Endothelial cell of umbilical vein (primary cell): ENCODE data around the gene LCN2. TPM values are rescaled to one million over a fixed set of nuclear protein-coding genes. Genes with fewer than 3 reads are reported as not detected.

Experiments used
- BruUV-seq: library from RNA; stranded (reverse); fragments of 400-500 nt; replicated peaks from 2 replicates; lab custom pipeline; 2021; lab: Mats Ljungman, UMichigan
- CTCF ChIA-PET: fragments of 300-600, 350-600 bp; sonication (Branson Sonifier 250); formaldehyde crosslinking; loops from one replicate; lab custom pipeline; 2021; ENCODE audit warnings: antibody characterized with exemption, inconsistent platforms; lab: Charles Lee
- POLR2A ChIA-PET: fragments of 300-600, 350-600 bp; sonication (Branson Sonifier 250); formaldehyde crosslinking; loops from one replicate; lab custom pipeline; 2021; ENCODE audit warnings: antibody characterized with exemption, inconsistent platforms; lab: Charles Lee
- DNase-seq: peaks from one replicate; pipeline ENCODE4 v3.0.0-alpha.2; 2011; ENCODE audit warnings: low read depth, low spot score
- FAIRE-seq: peaks from 2 replicates; lab custom pipeline; 2011; peaks lifted over from hg19 to GRCh38; lab: Jason Lieb, UNC
- H2AFZ ChIP-seq: 2 replicates; pipeline ENCODE4 v1.6.0; 2012; ENCODE audit warnings: low read depth, low read length, control low read depth, inconsistent platforms
- H3K27ac ChIP-seq: 2 replicates; pipeline ENCODE4 v1.5.1; 2011; ENCODE audit warnings: low read depth, mild to moderate bottlenecking, control low read depth, low read length, moderate library complexity; ENCODE audit not compliant: insufficient read depth
- H3K27me3 ChIP-seq, 2 experiments: 2 replicates each; pipeline versions ENCODE4 v1.6.0 to v1.6.1; 2011; ENCODE audit warnings: low read length in 2 of 2, mixed read lengths in 1 of 2; ENCODE audit not compliant: control insufficient read depth in 2 of 2, insufficient read depth in 2 of 2
- H3K36me3 ChIP-seq, 2 experiments: 2 replicates in 1 of 2; 3 replicates in 1 of 2; pipeline ENCODE4 v1.5.1; 2011; ENCODE audit warnings: low read length in 2 of 2, mild to moderate bottlenecking in 1 of 2, moderate library complexity in 1 of 2; ENCODE audit not compliant: control insufficient read depth in 2 of 2, insufficient read depth in 2 of 2; ENCODE audit errors: extremely low read depth in 1 of 2
- H3K4me1 ChIP-seq: 3 replicates; pipeline ENCODE4 v1.5.1; 2011; ENCODE audit warnings: mild to moderate bottlenecking, low read length; ENCODE audit not compliant: control insufficient read depth, insufficient read depth; ENCODE audit errors: extremely low read depth
- H3K4me2 ChIP-seq: 2 replicates; pipeline ENCODE4 v1.6.1; 2011; ENCODE audit warnings: low read length, control low read depth, mixed read lengths; ENCODE audit not compliant: insufficient read depth
- H3K4me3 ChIP-seq, 3 experiments: fragments of 200-600 bp in 1 of 3; sonication (generic), shearing (Covaris generic) in 1 of 3; replicated peaks in 1 of 3; 2 replicates each; pipeline ENCODE4 v1.5.1; 2011 to 2016; ENCODE audit warnings: control low read depth in 3 of 3, low read length in 3 of 3, mild to moderate bottlenecking in 2 of 3, inconsistent platforms in 1 of 3, low read depth in 1 of 3, moderate library complexity in 1 of 3; ENCODE audit not compliant: insufficient read depth in 1 of 3
- H3K79me2 ChIP-seq: 2 replicates; pipeline ENCODE4 v1.6.0; 2012; ENCODE audit warnings: low read length, inconsistent platforms; ENCODE audit not compliant: control insufficient read depth, insufficient read depth
- H3K9ac ChIP-seq: replicated peaks from 2 replicates; pipeline ENCODE3; 2011; ENCODE audit warnings: low read length, control low read depth; ENCODE audit not compliant: insufficient read depth; ENCODE audit errors: extremely low read depth
- H3K9me1 ChIP-seq: replicated peaks from 3 replicates; pipeline ENCODE4 v1.6.0; 2011; ENCODE audit warnings: mild to moderate bottlenecking, low read length; ENCODE audit not compliant: control insufficient read depth, insufficient read depth; ENCODE audit errors: extremely low read depth
- H3K9me3 ChIP-seq: replicated peaks from 2 replicates; pipeline ENCODE4 v1.5.1; 2012; ENCODE audit warnings: low read length, inconsistent platforms; ENCODE audit not compliant: control insufficient read depth, insufficient read depth
- H4K20me1 ChIP-seq: replicated peaks from 2 replicates; pipeline ENCODE3; 2011; ENCODE audit warnings: mild to moderate bottlenecking, low read length; ENCODE audit not compliant: control insufficient read depth, insufficient read depth; ENCODE audit errors: extremely low read depth
- CTCF ChIP-seq, 2 donors: IDR thresholded peaks; 1 replicate in 1 of 2; 2 replicates in 1 of 2; pipeline ENCODE4 v1.5.1; 2011; ENCODE audit warnings: low read length in 2 of 2, mild to moderate bottlenecking in 2 of 2, moderate library complexity in 2 of 2, control low read depth in 1 of 2, inconsistent platforms in 1 of 2, low read depth in 1 of 2; ENCODE audit not compliant: insufficient read depth in 1 of 2; ENCODE audit errors: extremely low read depth in 1 of 2
- EZH2 ChIP-seq: IDR thresholded peaks from 2 replicates; pipeline ENCODE4 v1.6.1; 2012; ENCODE audit warnings: borderline replicate concordance, low read depth, mild to moderate bottlenecking, moderate library complexity, low read length, inconsistent platforms; ENCODE audit not compliant: severe bottlenecking
- FOS ChIP-seq: IDR thresholded peaks from 2 replicates; pipeline ENCODE4 v1.6.1; 2011; ENCODE audit warnings: mild to moderate bottlenecking, low read length, moderate library complexity, borderline replicate concordance; ENCODE audit not compliant: insufficient read depth
- GATA2 ChIP-seq: IDR thresholded peaks from 2 replicates; pipeline ENCODE4 v1.7.0; 2011; ENCODE audit warnings: low read depth, mild to moderate bottlenecking, moderate library complexity, mixed read lengths, low read length; ENCODE audit not compliant: insufficient read length, insufficient read depth
- JUN ChIP-seq: IDR thresholded peaks from 2 replicates; pipeline ENCODE4 v1.6.1; 2011; ENCODE audit warnings: borderline replicate concordance, low read depth; ENCODE audit not compliant: insufficient read length, insufficient read depth
- MAX ChIP-seq: IDR thresholded peaks from 2 replicates; pipeline ENCODE4 v1.6.1; 2011; ENCODE audit not compliant: insufficient read depth, insufficient read length
- MYC ChIP-seq: IDR thresholded peaks from one replicate; pipeline ENCODE4 v1.6.1; 2011; ENCODE audit warnings: mild to moderate bottlenecking, low read depth, low read length
- POLR2A ChIP-seq: IDR thresholded peaks from 2 replicates; pipeline ENCODE4 v1.6.1; 2012; ENCODE audit warnings: low read depth, mild to moderate bottlenecking, control low read depth, low read length
- POLR2AphosphoS5 ChIP-seq: IDR thresholded peaks from 2 replicates; pipeline ENCODE4 v1.6.1; 2012; ENCODE audit warnings: low read depth, mild to moderate bottlenecking, control low read depth, low read length, moderate library complexity; ENCODE audit not compliant: insufficient read depth
- dilution Hi-C: fragments of 300-500 bp; cut with MboI; formaldehyde crosslinking; loops from one replicate; pipeline ENCODE4 v1.15.0; 2019; ENCODE audit warnings: low sequenced_read_pairs; ENCODE audit not compliant: extremely low pct_ligation_motif_present
- intact Hi-C: fragments of 100-400 bp; cut with micrococcal nuclease; formaldehyde crosslinking; loops from one replicate; pipeline ENCODE4 v1.10.0; 2022
- polyA plus RNA-seq, 4 experiments: library from polyadenylated mRNA; depleted of rRNA in 3 of 4; stranded (reverse) in 3 of 4; unstranded in 1 of 4; fragments of >200 nt; gene quantifications; 2 replicates each; pipeline versions ENCODE4 v1.2.1 to v1.2.3, GENCODE V29; 2011 to 2012; ENCODE audit warnings: missing spikeins in 1 of 4
- total RNA-seq: library from RNA; stranded (reverse); gene quantifications from 2 replicates; pipeline ENCODE4 v1.2.3, GENCODE V29; 2021

LCN2 gene
- total and polyA plus RNA-seq, 2 donors (not counting 3 experiments of a cell fraction or from before 2014, with no cell fraction given): not detected

- H4K20me1 ChIP-seq: no peaks in the 10 kb centered on the region
- no peaks in the 10 kb centered on the region for H3K79me2 ChIP-seq
- no peaks in the 10 kb centered on the region for H3K4me1 ChIP-seq
- H3K27ac ChIP-seq: no peak overlapping the region
- no peak for DNase-seq
- H3K27me3 ChIP-seq: no peaks in the 10 kb centered on the region
- no peak overlapping the region for H2AFZ ChIP-seq
- dilution Hi-C loops (no loop called here), intact Hi-C loops (no loop called here)
- BruUV-seq: no TSS peak
- no peaks in the 10 kb centered on the region for H3K9me3 ChIP-seq
- H3K4me2 ChIP-seq: no peak overlapping the region
- ChIA-PET POLR2A (no interaction called here), CTCF (interaction anchor here (1.1 to 2.0 kb wide), 3 partner anchors 9 to 34 kb away, joined by 3 to 8 read pairs (median 3); partner anchors contain the start of gene BBLN)
- TF ChIP-seq POLR2AphosphoS5 (no peak), CTCF (IDR thresholded peaks at IDR 0.05; ENCODE audit: extremely low read depth in 1 of 2, insufficient read depth in 1 of 2, low read depth in 1 of 2, low read length in 2 of 2) (no peak), POLR2A (no peak), MAX (no peak), EZH2 (no peak), FOS (no peak), GATA2 (no peak), JUN (no peak), MYC (no peak)
- no peaks in the 10 kb centered on the region for H3K36me3 ChIP-seq
- no peaks in the 10 kb centered on the region for H3K9me1 ChIP-seq
- FAIRE-seq: no peak
- no peak overlapping the region for H3K9ac ChIP-seq
- no peak overlapping the region for H3K4me3 ChIP-seq
Measured at GRCh38 chr9:128151309-128152132, 2.3 kb downstream of the LCN2 start.
